Activated CD8-positive, alpha-beta memory T cell treated with anti-CD3 and anti-CD28 coated beads, Interleukin-2, amount 10 ng/mL, durations not matched to agents 7 days and 5 days (primary cell): ENCODE measurements around the gene TTC23. TPM values are rescaled to one million over a fixed set of nuclear protein-coding genes. Genes with fewer than 3 reads are reported as not detected.
A peak's percentile ranks its signal among the peaks of the same experiment; 100 is the strongest.

Experiments
- ATAC-seq: fragments of 150-1000 bp; cut with Tn5 transposase; one replicate; pipeline ENCODE4 v1.10.0; 2021; ENCODE audit warnings: moderate library complexity
- CTCF ChIA-PET: fragments of 350-600 bp; sonication (Branson Sonifier 250); formaldehyde crosslinking; loops from one replicate; lab custom pipeline; 2021; ENCODE audit warnings: antibody characterized with exemption; lab: Charles Lee
- DNase-seq: peaks from one replicate; pipeline ENCODE4 v3.0.0-alpha.2; 2020
- H3K27ac Mint-ChIP-seq: one replicate; pipeline ENCODE4 v1.8.0; 2021; ENCODE audit warnings: mild to moderate bottlenecking, mixed read lengths
- H3K27me3 Mint-ChIP-seq: one replicate; pipeline ENCODE4 v1.8.0; 2021; ENCODE audit warnings: mixed read lengths
- H3K36me3 Mint-ChIP-seq: one replicate; pipeline ENCODE4 v1.8.0; 2021; ENCODE audit warnings: mild to moderate bottlenecking, mixed read lengths
- H3K4me1 Mint-ChIP-seq: one replicate; pipeline ENCODE4 v1.8.0; 2021; ENCODE audit warnings: mixed read lengths
- H3K4me3 Mint-ChIP-seq: one replicate; pipeline ENCODE4 v1.8.0; 2021; ENCODE audit warnings: mild to moderate bottlenecking, moderate library complexity, mixed read lengths
- H3K9me3 Mint-ChIP-seq: one replicate; pipeline ENCODE4 v1.8.0; 2022; ENCODE audit warnings: low read depth, mixed read lengths
- total RNA-seq, 2 experiments: library from RNA; stranded (reverse); gene quantifications; one replicate each; pipeline ENCODE4 v1.2.3, GENCODE V29; 2021

The TTC23 gene, protein sequence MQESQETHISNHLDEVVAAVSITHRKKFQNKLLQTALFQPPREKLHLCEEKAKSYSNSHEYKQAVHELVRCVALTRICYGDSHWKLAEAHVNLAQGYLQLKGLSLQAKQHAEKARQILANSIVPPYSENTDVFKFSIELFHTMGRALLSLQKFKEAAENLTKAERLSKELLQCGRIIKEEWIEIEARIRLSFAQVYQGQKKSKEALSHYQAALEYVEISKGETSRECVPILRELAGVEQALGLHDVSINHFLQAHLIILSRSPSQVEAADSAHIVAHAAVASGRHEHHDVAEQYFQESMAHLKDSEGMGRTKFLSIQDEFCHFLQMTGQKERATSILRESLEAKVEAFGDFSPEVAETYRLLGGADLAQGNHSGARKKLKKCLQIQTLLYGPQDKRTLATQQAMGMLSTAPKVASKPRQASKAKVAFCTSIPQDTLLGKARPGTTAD
- total RNA-seq = 1 to 10 TPM; 1.2 TPM

DNA sequence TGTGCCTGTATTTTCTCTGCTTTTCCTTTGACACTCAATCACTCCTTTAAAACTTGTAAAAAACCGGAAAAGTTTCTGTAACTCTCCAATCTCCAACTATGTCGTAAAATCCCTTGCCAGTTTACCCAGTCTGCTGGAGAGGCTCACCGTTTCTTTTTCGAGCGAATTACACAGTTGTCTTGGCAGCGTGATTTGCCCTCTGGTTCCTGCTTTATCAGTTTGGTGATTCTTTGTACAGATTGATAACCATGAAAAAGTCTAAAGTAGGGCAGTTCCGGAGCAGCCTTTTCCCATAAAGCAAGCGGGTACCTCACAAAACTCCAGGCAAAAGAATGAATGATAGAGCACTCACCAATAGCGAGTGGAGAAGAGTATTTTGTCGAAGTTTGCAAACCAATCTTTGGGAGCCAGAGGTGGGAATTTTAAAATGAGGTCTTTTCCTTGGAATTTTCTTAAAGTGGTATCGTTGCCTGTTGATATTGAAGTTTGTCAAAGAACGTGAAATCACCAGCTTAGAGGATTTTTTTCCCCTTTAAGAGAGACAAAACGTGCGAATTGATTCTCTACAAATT, at the start of gene TTC23:
Gene TTC23, minus strand, starts transcription at position 312 of the 572 bp plus-strand sequence. CDS start 20,869 bp downstream, outside the sequence.
- Mint-ChIP-seq H3K4me3 (peak within 1 kb of the TSS; percentile 80), H3K36me3 (peaks cover 6% of the 10 kb centered on the region), H3K4me1 (peaks cover 30% of the 10 kb centered on the region), H3K9me3 (no peaks in the 10 kb centered on the region), H3K27ac (no peak within 1 kb of the TSS), H3K27me3 (no peaks in the 10 kb centered on the region)
- ATAC-seq (no peak), DNase-seq (no peak)
- CTCF ChIA-PET = no interaction called here

DNA sequence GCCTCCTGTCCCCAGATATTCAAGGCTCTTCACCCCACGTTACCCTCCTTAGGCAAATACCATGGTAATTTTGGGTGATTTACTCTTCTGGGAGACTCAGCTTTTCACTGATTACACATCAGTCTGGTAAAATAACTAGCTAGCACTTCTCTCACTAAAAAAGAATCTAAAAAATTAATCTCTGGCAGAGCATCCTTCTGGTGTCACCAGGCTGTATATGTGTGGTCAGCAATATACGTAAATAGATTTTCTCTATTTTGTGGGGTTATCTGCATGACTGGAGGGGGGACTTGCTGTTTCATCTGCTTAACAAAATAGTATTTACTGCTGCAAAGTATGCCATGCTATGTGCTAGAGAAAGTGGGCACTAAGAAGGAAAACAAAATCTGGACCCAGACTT, 47.0 kb upstream of the TTC23 start:
- peaks cover 2% of the 10 kb centered on the region for H3K4me1 Mint-ChIP-seq

DNA sequence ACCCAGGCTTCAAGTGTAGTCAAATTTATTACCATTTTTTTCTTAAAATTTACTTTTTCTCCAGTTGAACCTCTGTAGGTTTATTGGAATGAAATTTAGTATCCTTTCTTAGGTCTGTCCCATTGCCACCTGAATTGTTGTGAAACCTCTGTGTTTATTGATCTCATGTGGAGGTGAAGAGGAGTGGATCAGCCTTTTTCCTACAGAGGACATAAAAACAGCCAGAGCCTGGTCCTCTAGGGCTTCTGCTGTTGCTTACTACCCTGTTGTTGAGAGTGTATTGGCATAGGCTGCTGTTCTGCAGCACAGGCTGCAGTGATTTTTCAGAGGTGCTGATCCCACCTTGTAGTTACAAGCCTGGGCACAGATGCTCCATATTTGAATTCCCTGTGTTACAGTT, 46.5 kb upstream of the TTC23 start:
- H3K4me3 Mint-ChIP-seq = no peak overlapping the region
- H3K9me3 Mint-ChIP-seq = peaks cover 2% of the 10 kb centered on the region
- H3K4me1 Mint-ChIP-seq = peaks cover 2% of the 10 kb centered on the region
- no peak overlapping the region for H3K27ac Mint-ChIP-seq
- ATAC-seq = no peak
- CTCF ChIA-PET = no interaction called here
- no peaks in the 10 kb centered on the region for H3K27me3 Mint-ChIP-seq
- no peak for DNase-seq
- H3K36me3 Mint-ChIP-seq = peaks cover 24% of the 10 kb centered on the region

More for the DNA sequence above, 47.0 kb upstream of the TTC23 start:
- Mint-ChIP-seq H3K36me3 (peaks cover 24% of the 10 kb centered on the region), H3K27me3 (no peaks in the 10 kb centered on the region), H3K9me3 (peaks cover 2% of the 10 kb centered on the region), H3K4me3 (no peak overlapping the region), H3K27ac (no peak overlapping the region)
- CTCF ChIA-PET = interaction anchor here (1.0 to 1.5 kb wide), 2 partner anchors 23 to 408 kb away, joined by 3 to 5 read pairs; no protein-coding TSS in a partner anchor
- ATAC-seq (no peak), DNase-seq (no peak)

DNA sequence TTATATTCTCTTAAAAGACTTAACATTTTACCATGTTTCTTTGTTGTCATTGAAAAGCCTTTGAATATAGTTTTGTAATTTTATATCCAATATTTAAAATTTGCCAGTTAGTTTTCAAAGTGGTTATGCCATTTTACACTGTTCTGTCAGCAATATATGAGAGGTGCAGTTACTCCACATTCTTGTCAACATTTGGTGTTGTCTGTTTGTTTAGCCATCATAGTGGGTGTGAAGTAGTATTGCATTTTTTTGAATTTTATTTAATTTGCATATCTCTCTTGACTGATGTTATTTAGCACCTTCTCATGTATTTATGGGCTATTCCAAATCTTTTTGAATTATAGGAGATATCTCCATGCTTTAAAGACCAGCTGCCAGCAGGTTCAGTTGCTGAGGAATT, 42.3 kb upstream of the TTC23 start:
- H3K27ac Mint-ChIP-seq = no peak overlapping the region
- ATAC-seq = no peak
- H3K27me3 Mint-ChIP-seq = no peaks in the 10 kb centered on the region
- no peak overlapping the region for H3K4me3 Mint-ChIP-seq
- CTCF ChIA-PET = no interaction called here
- H3K9me3 Mint-ChIP-seq = peaks cover 2% of the 10 kb centered on the region
- H3K4me1 Mint-ChIP-seq = peaks cover 2% of the 10 kb centered on the region
- no peak for DNase-seq
- H3K36me3 Mint-ChIP-seq = peaks cover 24% of the 10 kb centered on the region

DNA sequence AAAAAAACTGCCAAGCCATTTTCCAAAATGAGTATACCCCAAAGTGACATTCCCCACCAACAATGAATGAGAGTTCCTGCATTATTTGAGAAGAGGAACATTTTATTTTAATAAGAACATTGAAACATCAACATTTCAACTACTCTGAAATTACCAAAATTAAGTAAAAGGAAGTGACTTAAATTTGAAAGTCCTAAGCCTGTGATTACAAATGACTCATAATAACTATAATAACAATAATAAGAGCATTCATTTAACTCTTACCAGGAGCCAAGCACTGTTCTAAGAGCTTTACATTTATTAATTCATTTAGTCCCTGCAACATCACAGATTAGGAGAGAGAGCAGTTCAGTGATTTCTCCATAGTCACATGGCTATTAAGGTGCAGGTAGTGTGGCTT, 34.3 kb upstream of the TTC23 start:
- DNase-seq (no peak), ATAC-seq (no peak)
- Mint-ChIP-seq H3K27me3 (no peaks in the 10 kb centered on the region), H3K9me3 (no peaks in the 10 kb centered on the region), H3K36me3 (peaks cover 20% of the 10 kb centered on the region), H3K27ac (no peak overlapping the region), H3K4me1 (peaks cover 29% of the 10 kb centered on the region), H3K4me3 (no peak overlapping the region)
- CTCF ChIA-PET = interaction anchor here (0.8 to 1.3 kb wide), 3 partner anchors 11 to 421 kb away, joined by 5 to 9 read pairs (median 6); no protein-coding TSS in a partner anchor

DNA sequence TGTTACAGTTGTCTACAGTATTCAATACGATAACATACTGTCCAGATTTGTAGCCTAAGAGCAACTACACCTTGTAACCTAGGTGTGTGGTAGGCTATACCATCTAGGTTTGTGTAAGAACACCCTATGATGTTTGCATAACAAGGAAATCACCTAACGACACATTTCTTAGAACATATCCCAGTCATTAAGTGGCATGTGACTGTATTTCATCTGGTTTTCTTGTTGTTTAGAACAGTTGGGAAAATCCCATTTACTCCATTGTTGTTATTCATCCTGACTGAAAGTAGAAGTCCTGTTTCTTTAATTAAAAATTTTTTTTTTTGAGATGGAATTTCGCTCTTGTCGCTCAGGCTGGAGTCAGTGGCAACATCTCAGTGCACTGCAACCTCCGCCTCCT, 33.2 kb upstream of the TTC23 start:
- no peak for ATAC-seq
- H3K27ac Mint-ChIP-seq = no peak overlapping the region
- CTCF ChIA-PET = interaction anchor here (2.1 kb wide), 1 partner anchor 422 kb away, joined by 10 read pairs; no protein-coding TSS in a partner anchor

DNA sequence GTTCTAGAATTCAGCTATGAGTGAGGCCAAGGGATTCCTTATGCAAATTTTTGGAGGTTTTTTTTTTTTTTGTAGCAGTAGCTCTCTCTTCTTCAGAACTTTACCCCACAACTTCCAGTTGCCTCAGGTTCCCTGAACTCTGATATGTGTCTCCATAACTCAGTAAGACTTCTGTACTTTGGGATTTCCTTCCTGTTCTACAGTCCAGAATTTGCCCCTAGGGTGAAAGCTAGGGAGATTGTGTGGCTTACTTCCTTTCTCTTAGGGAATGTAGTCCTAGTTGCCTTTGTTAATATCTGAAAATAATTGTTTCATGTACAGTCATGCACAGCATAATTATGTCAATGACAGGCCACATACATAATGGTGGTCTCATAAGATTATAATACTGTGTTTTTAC, 32.7 kb upstream of the TTC23 start:
- H3K9me3 Mint-ChIP-seq = no peaks in the 10 kb centered on the region
- no peak overlapping the region for H3K27ac Mint-ChIP-seq
- DNase-seq (no peak), ATAC-seq (no peak)
- no peak overlapping the region for H3K4me3 Mint-ChIP-seq
- H3K27me3 Mint-ChIP-seq = no peaks in the 10 kb centered on the region
- peaks cover 20% of the 10 kb centered on the region for H3K36me3 Mint-ChIP-seq
- CTCF ChIA-PET = interaction anchor here (1.4 to 2.1 kb wide), 3 partner anchors 9 to 474 kb away, joined by 6 to 12 read pairs (median 10); no protein-coding TSS in a partner anchor
- peaks cover 32% of the 10 kb centered on the region for H3K4me1 Mint-ChIP-seq

More for the DNA sequence above, 33.2 kb upstream of the TTC23 start:
- no peaks in the 10 kb centered on the region for H3K27me3 Mint-ChIP-seq
- peaks cover 20% of the 10 kb centered on the region for H3K36me3 Mint-ChIP-seq
- no peak overlapping the region for H3K4me3 Mint-ChIP-seq
- no peak for DNase-seq
- H3K9me3 Mint-ChIP-seq = no peaks in the 10 kb centered on the region
- peaks cover 29% of the 10 kb centered on the region for H3K4me1 Mint-ChIP-seq

DNA sequence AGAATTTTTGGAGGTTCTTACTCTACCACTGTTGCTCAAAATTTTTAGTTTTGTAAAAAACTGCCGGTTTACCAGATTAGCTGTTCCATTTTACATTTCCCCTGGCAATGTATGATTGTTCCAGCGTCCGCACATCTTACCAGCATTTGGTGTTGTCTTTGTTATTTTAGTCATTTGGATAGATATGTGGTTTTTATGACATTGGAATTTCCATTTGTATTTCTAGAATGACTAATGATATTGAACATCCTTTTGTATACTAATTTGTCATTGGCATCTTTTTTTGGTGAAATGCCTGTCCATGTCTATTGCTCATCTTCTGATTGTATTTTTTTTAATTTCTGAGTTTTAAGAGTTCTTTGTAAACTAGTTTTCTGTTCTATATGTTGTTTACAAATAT, 30.4 kb upstream of the TTC23 start:
- no peak overlapping the region for H3K27ac Mint-ChIP-seq
- H3K4me3 Mint-ChIP-seq = no peak overlapping the region
- CTCF ChIA-PET = interaction anchor here (1.2 to 1.4 kb wide), 3 partner anchors 93 to 476 kb away, joined by 3 to 5 read pairs (median 5); no protein-coding TSS in a partner anchor
- peaks cover 32% of the 10 kb centered on the region for H3K4me1 Mint-ChIP-seq
- ATAC-seq (no peak), DNase-seq (no peak)
- peaks cover 20% of the 10 kb centered on the region for H3K36me3 Mint-ChIP-seq
- no peaks in the 10 kb centered on the region for H3K27me3 Mint-ChIP-seq
- no peaks in the 10 kb centered on the region for H3K9me3 Mint-ChIP-seq

DNA sequence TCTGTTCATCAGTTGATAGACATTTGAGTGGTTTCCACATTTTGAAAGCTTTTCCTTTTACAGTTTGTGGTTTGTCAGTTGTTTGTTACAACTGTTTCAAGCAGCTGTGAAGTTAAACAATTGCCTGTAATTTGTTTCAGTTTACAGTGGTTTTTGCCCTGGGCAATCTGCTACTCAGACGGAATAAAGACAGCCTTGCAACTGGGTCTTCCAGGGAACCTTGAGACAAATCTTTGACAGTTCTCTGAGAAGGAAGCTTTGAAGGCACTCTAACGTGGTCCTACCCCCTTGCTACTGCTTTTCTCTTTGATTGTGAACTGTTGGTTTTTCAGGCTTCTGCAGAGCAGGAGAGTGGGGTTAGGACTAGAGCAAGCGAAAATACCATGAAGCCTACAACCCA, 29.9 kb upstream of the TTC23 start:
- no peak for ATAC-seq
- H3K4me3 Mint-ChIP-seq = no peak overlapping the region

DNA sequence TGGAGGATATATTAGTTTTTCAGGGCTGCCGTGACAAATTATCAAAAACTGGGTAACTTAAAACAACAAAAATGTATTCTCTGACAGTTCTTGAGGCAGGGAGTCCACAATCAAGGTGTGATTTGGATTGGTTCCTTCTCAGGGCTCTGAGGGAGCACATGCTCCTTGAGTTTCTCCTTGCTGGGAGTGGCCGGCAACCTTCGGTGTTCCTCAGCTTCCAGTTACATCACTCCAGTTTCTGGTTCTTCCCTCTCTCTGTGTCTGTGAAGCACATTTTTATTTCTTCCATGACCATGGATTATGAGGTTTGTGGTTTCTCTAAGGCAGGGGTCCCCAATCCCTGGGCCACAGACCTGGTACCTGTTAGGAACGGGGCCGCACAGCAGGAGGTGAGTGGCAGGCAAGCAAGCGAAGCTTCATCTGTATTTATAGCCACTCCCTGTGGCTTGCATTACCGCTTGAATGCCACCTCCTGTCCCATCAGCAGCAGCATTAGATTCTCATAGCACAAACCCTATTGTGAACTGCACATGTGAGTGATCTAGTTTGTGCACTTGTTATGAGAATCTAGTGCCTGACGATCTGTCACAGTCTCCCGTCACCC, 26.2 kb upstream of the TTC23 start:
- CTCF ChIA-PET = interaction anchor here (9.5 kb wide), 1 partner anchor 429 kb away, joined by 74 read pairs; no protein-coding TSS in a partner anchor

More for the DNA sequence above, 29.9 kb upstream of the TTC23 start:
- H3K4me1 Mint-ChIP-seq = peaks cover 29% of the 10 kb centered on the region
- H3K27me3 Mint-ChIP-seq = no peaks in the 10 kb centered on the region
- CTCF ChIA-PET = interaction anchor here (1.2 to 1.4 kb wide), 3 partner anchors 93 to 477 kb away, joined by 3 to 5 read pairs (median 5); no protein-coding TSS in a partner anchor
- H3K27ac Mint-ChIP-seq = no peak overlapping the region
- peaks cover 17% of the 10 kb centered on the region for H3K36me3 Mint-ChIP-seq
- no peak for DNase-seq
- no peaks in the 10 kb centered on the region for H3K9me3 Mint-ChIP-seq

DNA sequence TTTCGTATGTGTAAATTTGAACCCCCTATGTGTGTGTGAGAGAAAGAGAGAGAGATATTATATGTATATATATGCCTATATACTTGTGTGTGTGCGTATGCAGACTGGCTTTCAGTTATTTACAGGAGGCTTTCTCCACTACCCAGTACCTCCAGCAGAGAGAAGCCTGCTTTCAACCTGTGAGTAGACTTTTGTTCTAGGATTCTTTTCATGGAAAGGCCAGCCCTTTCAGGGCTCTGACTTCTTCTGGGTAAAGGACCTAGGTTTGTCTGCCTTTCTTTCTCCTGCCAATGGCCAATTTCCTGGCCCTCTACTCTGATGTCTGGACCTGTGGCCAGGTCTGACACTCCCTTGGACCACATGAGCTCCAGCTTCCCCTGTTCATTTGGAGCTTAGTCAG, 25.7 kb upstream of the TTC23 start:
- Mint-ChIP-seq H3K27ac (no peak overlapping the region), H3K4me3 (no peak overlapping the region), H3K9me3 (no peaks in the 10 kb centered on the region), H3K4me1 (peaks cover 16% of the 10 kb centered on the region), H3K36me3 (peaks cover 6% of the 10 kb centered on the region), H3K27me3 (no peaks in the 10 kb centered on the region)
- CTCF ChIA-PET = interaction anchor here (2.7 to 9.5 kb wide), 2 partner anchors 429 to 479 kb away, joined by 12 to 74 read pairs; no protein-coding TSS in a partner anchor
- no peak for ATAC-seq
- DNase-seq = no peak

More for the DNA sequence above, 26.2 kb upstream of the TTC23 start:
- H3K9me3 Mint-ChIP-seq = no peaks in the 10 kb centered on the region
- H3K4me3 Mint-ChIP-seq = no peak overlapping the region
- H3K27ac Mint-ChIP-seq = no peak overlapping the region
- no peaks in the 10 kb centered on the region for H3K27me3 Mint-ChIP-seq
- H3K36me3 Mint-ChIP-seq = peaks cover 11% of the 10 kb centered on the region
- ATAC-seq (no peak), DNase-seq (no peak)
- H3K4me1 Mint-ChIP-seq = peaks cover 21% of the 10 kb centered on the region

DNA sequence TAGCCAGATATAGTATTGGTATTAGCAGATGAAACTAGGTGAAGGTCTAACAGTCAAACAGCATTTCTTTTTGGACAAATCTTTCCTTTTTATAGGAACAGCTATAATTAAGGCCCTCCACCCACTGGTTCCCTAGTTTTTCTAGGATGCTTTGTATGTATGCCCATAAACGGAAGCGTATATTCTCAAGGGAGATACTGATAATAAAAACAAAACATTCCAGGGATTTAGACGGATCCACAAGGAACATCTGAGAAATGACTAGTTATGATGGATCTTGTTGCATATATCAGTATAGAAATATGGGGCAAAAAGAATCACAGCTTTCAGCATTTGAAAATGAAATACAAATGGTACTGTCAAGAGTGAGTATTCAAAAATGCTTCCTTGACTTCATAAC, 24.4 kb upstream of the TTC23 start:
- Mint-ChIP-seq H3K4me3 (no peak overlapping the region), H3K4me1 (peaks cover 3% of the 10 kb centered on the region), H3K27ac (no peak overlapping the region), H3K9me3 (no peaks in the 10 kb centered on the region), H3K36me3 (no peaks in the 10 kb centered on the region), H3K27me3 (no peaks in the 10 kb centered on the region)
- CTCF ChIA-PET = interaction anchor here (0.9 to 9.5 kb wide), 19 partner anchors 7 to 1076 kb away, joined by 3 to 74 read pairs (median 7); partner anchors contain the start of gene LYSMD4
- ATAC-seq = no peak
- no peak for DNase-seq

DNA sequence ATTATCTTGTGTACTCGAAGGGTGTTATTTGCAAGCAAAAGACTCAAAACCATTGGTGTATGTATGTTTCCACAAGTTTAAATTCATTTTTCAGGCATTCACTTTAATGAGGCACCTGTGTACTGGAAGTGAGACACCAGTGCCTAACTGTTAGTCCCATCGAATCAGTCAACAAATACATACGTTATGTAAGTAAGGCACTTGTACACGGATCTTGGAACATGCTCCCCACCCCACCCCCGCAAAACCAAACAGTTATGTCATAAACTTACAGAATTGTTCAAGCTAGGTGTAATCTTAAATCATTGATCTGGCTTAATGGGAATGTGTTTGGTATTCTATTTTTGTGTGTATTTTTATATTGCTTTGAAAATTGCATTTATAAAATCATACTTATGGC, 19.1 kb upstream of the TTC23 start:
- CTCF ChIA-PET = interaction anchor here (1.0 to 9.5 kb wide), 4 partner anchors 16 to 488 kb away, joined by 3 to 74 read pairs (median 3); no protein-coding TSS in a partner anchor
- Mint-ChIP-seq H3K4me1 (peaks cover 19% of the 10 kb centered on the region), H3K9me3 (no peaks in the 10 kb centered on the region)

More for the DNA sequence above, 19.1 kb upstream of the TTC23 start:
- no peak for DNase-seq
- no peak overlapping the region for H3K4me3 Mint-ChIP-seq
- H3K36me3 Mint-ChIP-seq = peaks cover 10% of the 10 kb centered on the region
- H3K27me3 Mint-ChIP-seq = no peaks in the 10 kb centered on the region
- ATAC-seq = no peak
- no peak overlapping the region for H3K27ac Mint-ChIP-seq
